ENCODE results near the gene ABLIM3. TPM values are rescaled to one million over a fixed set of nuclear protein-coding genes. Genes with fewer than 3 reads are reported as not detected.

ABLIM3 gene
- total RNA-seq, 3 donors from 2014 or later (not counting 1 experiment from before 2014, with no cell fraction given): 0.41 to 2.4 (median 1.2) TPM

DNA sequence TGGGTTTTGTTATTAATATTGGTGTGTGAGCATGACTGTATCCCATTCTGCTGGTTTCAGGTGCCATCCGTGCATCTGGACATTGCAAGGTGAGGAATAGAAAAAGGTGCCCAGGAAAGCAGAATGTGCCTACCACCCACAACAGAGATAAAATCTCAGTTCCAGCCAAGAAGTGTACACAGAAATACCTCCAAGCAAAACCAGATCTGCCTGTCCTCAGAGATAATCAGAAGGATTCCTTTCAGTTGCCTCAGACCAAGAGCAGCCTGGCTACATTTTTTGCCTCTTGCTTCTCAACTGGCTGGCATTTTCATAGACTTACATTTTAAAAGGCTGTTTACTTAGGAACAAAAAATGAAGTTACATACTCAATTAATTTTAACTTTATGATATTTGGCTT, 12.1 kb upstream of the ABLIM3 start:
- H3K4me3 ChIP-seq (ENCODE audit: low read length): no peak overlapping the region
- H3K4me1 ChIP-seq (ENCODE audit: control insufficient read depth, insufficient read depth, low read length): no peaks in the 10 kb centered on the region
- intact Hi-C loops (cut with micrococcal nuclease): no loop called here
- H3K27ac Mint-ChIP-seq: no peak overlapping the region
- H3K27me3 Mint-ChIP-seq (ENCODE audit: low read depth in 2 of 2): peaks cover 32 to 41% of the 10 kb centered on the region in 2 donors
- H3K9me3 ChIP-seq (ENCODE audit: control insufficient read depth, insufficient read depth, low read length): no peaks in the 10 kb centered on the region
- no peaks in the 10 kb centered on the region for H3K36me3 Mint-ChIP-seq
- H3K27me3 ChIP-seq (ENCODE audit: control insufficient read depth, insufficient read depth, low read length): no peaks in the 10 kb centered on the region
- no peak for ATAC-seq
- no peaks in the 10 kb centered on the region for H3K36me3 ChIP-seq (ENCODE audit: control insufficient read depth, insufficient read depth, low read length)
- 100% methylated on average over 1 of the region's 1 CpG for WGBS (ENCODE audit: insufficient coverage)
- H3K4me3 Mint-ChIP-seq: no peak overlapping the region
- H3K4me1 Mint-ChIP-seq: no peaks in the 10 kb centered on the region
- TF ChIP-seq, protein P1, sequence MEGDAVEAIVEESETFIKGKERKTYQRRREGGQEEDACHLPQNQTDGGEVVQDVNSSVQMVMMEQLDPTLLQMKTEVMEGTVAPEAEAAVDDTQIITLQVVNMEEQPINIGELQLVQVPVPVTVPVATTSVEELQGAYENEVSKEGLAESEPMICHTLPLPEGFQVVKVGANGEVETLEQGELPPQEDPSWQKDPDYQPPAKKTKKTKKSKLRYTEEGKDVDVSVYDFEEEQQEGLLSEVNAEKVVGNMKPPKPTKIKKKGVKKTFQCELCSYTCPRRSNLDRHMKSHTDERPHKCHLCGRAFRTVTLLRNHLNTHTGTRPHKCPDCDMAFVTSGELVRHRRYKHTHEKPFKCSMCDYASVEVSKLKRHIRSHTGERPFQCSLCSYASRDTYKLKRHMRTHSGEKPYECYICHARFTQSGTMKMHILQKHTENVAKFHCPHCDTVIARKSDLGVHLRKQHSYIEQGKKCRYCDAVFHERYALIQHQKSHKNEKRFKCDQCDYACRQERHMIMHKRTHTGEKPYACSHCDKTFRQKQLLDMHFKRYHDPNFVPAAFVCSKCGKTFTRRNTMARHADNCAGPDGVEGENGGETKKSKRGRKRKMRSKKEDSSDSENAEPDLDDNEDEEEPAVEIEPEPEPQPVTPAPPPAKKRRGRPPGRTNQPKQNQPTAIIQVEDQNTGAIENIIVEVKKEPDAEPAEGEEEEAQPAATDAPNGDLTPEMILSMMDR (IDR thresholded peaks at IDR 0.05): no peak
- no peak overlapping the region for H3K27ac ChIP-seq (ENCODE audit: low read length)
- H3K9me3 Mint-ChIP-seq: no peaks in the 10 kb centered on the region
- DNase-seq: no peak

DNA sequence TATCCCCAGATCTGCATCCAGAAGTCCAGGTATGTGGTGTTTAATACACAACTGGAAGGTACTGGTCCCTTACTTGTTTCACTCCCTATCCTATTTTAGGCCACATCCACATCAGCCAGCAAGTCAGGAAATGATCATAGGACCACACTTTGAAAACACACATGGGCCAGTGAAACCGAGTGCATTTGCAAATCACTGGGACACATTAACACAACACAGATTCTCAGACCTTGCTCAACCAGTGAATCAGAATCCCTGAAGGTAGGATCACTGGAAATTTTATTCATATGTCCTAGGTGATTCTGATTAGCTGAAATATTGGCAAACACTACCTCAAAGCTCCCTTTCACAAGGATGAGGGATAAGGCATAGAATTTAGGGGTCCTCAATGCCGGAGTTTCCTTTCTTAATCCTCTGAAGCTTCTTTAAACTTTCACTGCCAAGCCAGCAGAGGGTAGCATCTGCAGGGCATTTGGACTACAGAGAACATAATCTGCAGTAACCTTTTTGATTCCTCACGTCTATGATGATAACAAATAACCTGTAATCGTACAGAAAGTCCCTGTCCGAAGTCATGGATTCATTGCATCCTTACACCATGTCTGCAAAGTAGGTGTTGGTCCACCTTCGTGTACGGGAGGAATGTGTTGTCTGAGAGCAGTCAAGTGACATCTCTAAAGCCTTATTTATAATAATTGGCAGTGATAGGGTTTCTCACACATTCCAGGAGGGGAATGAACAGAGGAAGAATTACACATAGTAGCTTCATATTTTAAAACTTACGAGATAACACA, 11.0 kb upstream of the ABLIM3 start:
- Histone ChIP-seq H3K27me3 (ENCODE audit: control insufficient read depth, insufficient read depth, low read length) (no peaks in the 10 kb centered on the region), H3K9me3 (ENCODE audit: control insufficient read depth, insufficient read depth, low read length) (no peaks in the 10 kb centered on the region), H3K4me1 (ENCODE audit: control insufficient read depth, insufficient read depth, low read length) (no peaks in the 10 kb centered on the region), H3K36me3 (ENCODE audit: control insufficient read depth, insufficient read depth, low read length) (no peaks in the 10 kb centered on the region), H3K4me3 (ENCODE audit: low read length) (no peak overlapping the region), H3K27ac (ENCODE audit: low read length) (no peak overlapping the region)
- intact Hi-C loops (cut with micrococcal nuclease): no loop called here
- TF ChIP-seq, protein P1 (IDR thresholded peaks at IDR 0.05): no peak
- Mint-ChIP-seq H3K27me3 (ENCODE audit: low read depth in 2 of 2) (peaks cover 33 to 39% of the 10 kb centered on the region in 2 donors), H3K36me3 (no peaks in the 10 kb centered on the region), H3K9me3 (no peaks in the 10 kb centered on the region), H3K4me3 (no peak overlapping the region), H3K4me1 (no peaks in the 10 kb centered on the region), H3K27ac (no peak overlapping the region)
- DNase-seq: no peak
- ATAC-seq: no peak
- 67% methylated on average over 6 of the region's 8 CpGs for WGBS (ENCODE audit: insufficient coverage)

DNA sequence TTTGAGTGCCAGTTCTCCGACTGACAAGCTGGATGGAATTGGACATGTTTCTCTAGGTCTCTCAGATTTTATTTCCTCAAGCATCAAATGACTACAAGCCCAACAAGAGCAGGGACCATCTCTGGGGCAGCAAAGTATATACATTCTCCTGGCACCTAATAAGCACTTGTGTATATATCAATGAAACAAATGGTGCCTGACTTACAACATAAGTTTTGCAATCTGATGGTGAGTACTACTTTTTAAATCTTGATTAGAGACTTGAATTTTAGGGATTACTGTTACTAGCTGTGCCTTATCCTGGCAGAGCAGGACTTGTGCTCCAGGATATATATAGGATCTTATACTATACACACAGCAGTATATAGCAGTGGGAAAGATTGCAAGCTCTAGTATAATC, 8.8 kb upstream of the ABLIM3 start:
- intact Hi-C loops (cut with micrococcal nuclease): no loop called here
- Histone ChIP-seq H3K27me3 (ENCODE audit: control insufficient read depth, insufficient read depth, low read length) (no peaks in the 10 kb centered on the region), H3K36me3 (ENCODE audit: control insufficient read depth, insufficient read depth, low read length) (no peaks in the 10 kb centered on the region), H3K27ac (ENCODE audit: low read length) (no peak overlapping the region), H3K4me1 (ENCODE audit: control insufficient read depth, insufficient read depth, low read length) (no peaks in the 10 kb centered on the region), H3K4me3 (ENCODE audit: low read length) (no peak overlapping the region), H3K9me3 (ENCODE audit: control insufficient read depth, insufficient read depth, low read length) (no peaks in the 10 kb centered on the region)
- Mint-ChIP-seq H3K4me1 (no peaks in the 10 kb centered on the region), H3K27ac (no peak overlapping the region), H3K36me3 (no peaks in the 10 kb centered on the region), H3K4me3 (no peak overlapping the region), H3K9me3 (no peaks in the 10 kb centered on the region), H3K27me3 (ENCODE audit: low read depth in 2 of 2) (peaks cover 33 to 53% of the 10 kb centered on the region in 2 donors)
- no peak for DNase-seq
- no peak for ATAC-seq
- TF ChIP-seq, protein P1 (IDR thresholded peaks at IDR 0.05): no peak
- WGBS (ENCODE audit: insufficient coverage): 78% methylated on average over 1 of the region's 1 CpG

Measured in natural killer cell (primary cell).